HG03135 (cell line): ENCODE results near the gene BAAT.

Source experiments
- ATAC-seq: cut with Tn5 transposase; IDR thresholded peaks from one replicate; pipeline ENCODE4 v1.9.1; 2021; ENCODE audit warnings: mild to moderate bottlenecking, moderate library complexity; ENCODE audit not compliant: unreplicated experiment

The BAAT gene

GRCh38 chr9:101398930-101399642 is 14.3 kb upstream of the BAAT start:
- ATAC-seq, result peak; percentile 13

GRCh38 chr9:101398068-101398929 is 13.5 kb upstream of the BAAT start, which contains the start of the genes MRPL50 and ZNF189:
TSS of gene MRPL50 (minus strand) at chr9:101398618. CDS start at chr9:101398592, 26 bp downstream.
TSS of gene ZNF189 (plus strand) at chr9:101398851. CDS start at chr9:101399157, 306 bp downstream.
- ATAC-seq, result peak; percentile 99

- ATAC-seq, result no peak
Observed at GRCh38 chr9:101397746-101398067, 12.9 kb upstream of the BAAT start.

GRCh38 chr9:101394687-101395086 is 9.9 kb upstream of the BAAT start:
- no peak for ATAC-seq

GRCh38 chr9:101393135-101393534 is 8.3 kb upstream of the BAAT start:
- no peak for ATAC-seq

GRCh38 chr9:101388507-101388993 is 3.7 kb upstream of the BAAT start:
- ATAC-seq, result no peak

- ATAC-seq, result no peak
Observed at GRCh38 chr9:101387871-101388506, 3.2 kb upstream of the BAAT start.

GRCh38 chr9:101383361-101383760 is 1.4 kb downstream of the BAAT start:
- ATAC-seq, result no peak

GRCh38 chr9:101381833-101382342 is 2.9 kb downstream of the BAAT start:
- ATAC-seq, result no peak

- ATAC-seq, result no peak
Observed at GRCh38 chr9:101381118-101381517, 3.7 kb downstream of the BAAT start.

GRCh38 chr9:101380295-101380694 is 4.5 kb downstream of the BAAT start:
- ATAC-seq, result no peak

- no peak for ATAC-seq
Observed at GRCh38 chr9:101376111-101376848, 8.5 kb downstream of the BAAT start.

- no peak for ATAC-seq
Observed at GRCh38 chr9:101375546-101375945, 9.3 kb downstream of the BAAT start.

- no peak for ATAC-seq
Observed at GRCh38 chr9:101372327-101373118, 12.3 kb downstream of the BAAT start.

- ATAC-seq, result no peak
Observed at GRCh38 chr9:101371813-101372212, 13.0 kb downstream of the BAAT start.

GRCh38 chr9:101369884-101370531 is 14.8 kb downstream of the BAAT start:
- no peak for ATAC-seq

- no peak for ATAC-seq
Observed at GRCh38 chr9:101369286-101369685, 15.5 kb downstream of the BAAT start.

GRCh38 chr9:101367323-101367722 is 17.5 kb downstream of the BAAT start:
- ATAC-seq, result no peak

GRCh38 chr9:101366038-101366756 is 18.6 kb downstream of the BAAT start:
- no peak for ATAC-seq
